Progenitor cell of endocrine pancreas (in vitro differentiated cells): Measurements from ENCODE around the gene DMBT1. TPM values are rescaled to one million over a fixed set of nuclear protein-coding genes. Genes with fewer than 3 reads are reported as not detected.

Experiments used
- DNase-seq: peaks from one replicate; pipeline ENCODE4 v3.0.0; 2021; ENCODE audit warnings: low spot score; ENCODE audit not compliant: unreplicated experiment
- H3K27ac Mint-ChIP-seq: 2 replicates; pipeline ENCODE4 v1.8.0; 2021; ENCODE audit warnings: mild to moderate bottlenecking, moderate library complexity, mixed read lengths
- H3K27me3 Mint-ChIP-seq: 2 replicates; pipeline ENCODE4 v1.8.0; 2021; ENCODE audit warnings: mixed read lengths
- H3K36me3 Mint-ChIP-seq: 2 replicates; pipeline ENCODE4 v1.8.0; 2022; ENCODE audit warnings: mixed read lengths; ENCODE audit not compliant: insufficient read depth
- H3K4me1 Mint-ChIP-seq: 2 replicates; pipeline ENCODE4 v1.8.0; 2021; ENCODE audit warnings: low read depth, mixed read lengths
- H3K4me3 Mint-ChIP-seq: 2 replicates; pipeline ENCODE4 v1.8.0; 2021; ENCODE audit warnings: low read depth, mild to moderate bottlenecking, moderate library complexity, mixed read lengths
- H3K9me3 Mint-ChIP-seq: 2 replicates; pipeline ENCODE4 v1.8.0; 2021; ENCODE audit warnings: low read depth, mixed read lengths
- total RNA-seq: library from RNA; stranded (reverse); gene quantifications from 2 replicates; pipeline ENCODE4 v1.2.1, GENCODE V29; 2021
- TF ChIP-seq, protein P1 (sequence below): fragments of 200-600 bp; sonication (generic); IDR thresholded peaks from one replicate; pipeline ENCODE4 v1.5.0; 2021; ENCODE audit warnings: antibody characterized with exemption, mild to moderate bottlenecking; ENCODE audit not compliant: unreplicated experiment

DMBT1 gene
- total RNA-seq, 1 donor from 2014 or later, result 1.0 TPM

DNA sequence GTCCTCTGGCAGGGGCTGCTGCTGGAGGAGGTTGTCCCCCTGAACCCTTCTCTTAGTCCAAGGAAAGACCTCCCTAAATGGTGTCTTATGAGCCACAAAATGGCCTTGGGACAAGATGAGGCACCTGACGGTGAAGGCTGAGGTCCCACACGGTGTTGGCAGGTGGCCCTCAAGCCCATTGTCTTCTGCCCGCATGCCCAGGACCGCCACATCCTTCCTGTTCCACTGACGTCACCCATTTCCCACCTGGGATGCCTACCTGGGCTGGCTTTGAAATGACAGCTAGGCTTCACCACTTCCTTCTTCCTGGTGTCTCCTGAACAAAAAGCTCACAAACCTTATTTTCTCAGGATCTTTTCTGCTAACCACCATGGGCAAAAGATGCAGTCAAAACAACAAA is 2.1 kb upstream of the DMBT1 start:
- no peaks in the 10 kb centered on the region for H3K36me3 Mint-ChIP-seq
- peaks cover 15% of the 10 kb centered on the region for H3K4me1 Mint-ChIP-seq
- TF ChIP-seq, protein P1, sequence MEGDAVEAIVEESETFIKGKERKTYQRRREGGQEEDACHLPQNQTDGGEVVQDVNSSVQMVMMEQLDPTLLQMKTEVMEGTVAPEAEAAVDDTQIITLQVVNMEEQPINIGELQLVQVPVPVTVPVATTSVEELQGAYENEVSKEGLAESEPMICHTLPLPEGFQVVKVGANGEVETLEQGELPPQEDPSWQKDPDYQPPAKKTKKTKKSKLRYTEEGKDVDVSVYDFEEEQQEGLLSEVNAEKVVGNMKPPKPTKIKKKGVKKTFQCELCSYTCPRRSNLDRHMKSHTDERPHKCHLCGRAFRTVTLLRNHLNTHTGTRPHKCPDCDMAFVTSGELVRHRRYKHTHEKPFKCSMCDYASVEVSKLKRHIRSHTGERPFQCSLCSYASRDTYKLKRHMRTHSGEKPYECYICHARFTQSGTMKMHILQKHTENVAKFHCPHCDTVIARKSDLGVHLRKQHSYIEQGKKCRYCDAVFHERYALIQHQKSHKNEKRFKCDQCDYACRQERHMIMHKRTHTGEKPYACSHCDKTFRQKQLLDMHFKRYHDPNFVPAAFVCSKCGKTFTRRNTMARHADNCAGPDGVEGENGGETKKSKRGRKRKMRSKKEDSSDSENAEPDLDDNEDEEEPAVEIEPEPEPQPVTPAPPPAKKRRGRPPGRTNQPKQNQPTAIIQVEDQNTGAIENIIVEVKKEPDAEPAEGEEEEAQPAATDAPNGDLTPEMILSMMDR, result no peak
- H3K9me3 Mint-ChIP-seq, result no peaks in the 10 kb centered on the region
- H3K27me3 Mint-ChIP-seq, result peaks cover 63% of the 10 kb centered on the region
- no peak for DNase-seq
- H3K27ac Mint-ChIP-seq, result no peak overlapping the region
- no peak overlapping the region for H3K4me3 Mint-ChIP-seq

DNA sequence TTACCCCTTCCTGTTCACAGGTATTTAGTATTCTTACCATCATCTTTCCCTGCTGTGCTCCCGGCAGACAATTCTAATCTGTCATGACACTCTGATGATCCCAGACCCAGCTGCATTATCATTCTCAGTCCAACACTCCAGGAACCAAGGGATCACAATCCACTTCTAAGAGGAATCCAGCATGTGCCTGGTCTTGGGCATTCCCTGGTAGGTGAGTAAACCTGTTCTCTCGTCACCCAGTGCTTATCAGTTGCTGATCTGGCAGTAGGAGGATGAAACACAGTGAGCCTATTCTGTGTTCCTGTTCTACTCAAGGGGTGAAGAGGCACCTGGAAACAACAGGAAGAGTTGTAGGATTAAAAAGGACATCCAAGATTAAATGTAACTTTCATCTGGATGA is 1.3 kb upstream of the DMBT1 start:
- H3K27me3 Mint-ChIP-seq, result peaks cover 69% of the 10 kb centered on the region
- no peak overlapping the region for H3K4me3 Mint-ChIP-seq
- no peaks in the 10 kb centered on the region for H3K36me3 Mint-ChIP-seq
- no peak overlapping the region for H3K27ac Mint-ChIP-seq
- TF ChIP-seq, protein P1, result no peak
- DNase-seq, result no peak
- peaks cover 15% of the 10 kb centered on the region for H3K4me1 Mint-ChIP-seq
- no peaks in the 10 kb centered on the region for H3K9me3 Mint-ChIP-seq

DNA sequence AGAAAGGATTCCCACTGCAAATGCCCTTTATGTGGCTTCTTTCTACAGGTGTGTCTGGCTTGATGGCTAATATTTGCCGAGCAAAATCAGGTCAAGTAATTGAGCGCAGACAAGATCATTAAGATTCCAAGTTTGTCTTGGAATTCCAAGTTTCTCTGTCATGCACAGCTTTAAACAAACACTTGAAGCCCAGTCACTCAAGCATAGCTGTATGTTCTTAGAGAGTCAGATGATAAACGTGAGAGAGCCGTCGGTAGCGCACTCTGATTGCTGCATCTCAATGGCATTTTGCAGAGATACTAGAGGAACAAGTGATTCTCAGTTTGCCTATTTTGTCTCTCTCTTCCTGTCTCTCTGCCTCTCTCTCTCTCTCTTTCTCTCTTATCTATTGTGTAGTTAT is 658 bp downstream of the DMBT1 start:
- TF ChIP-seq, protein P1, result no peak
- peaks cover 13% of the 10 kb centered on the region for H3K4me1 Mint-ChIP-seq
- DNase-seq, result no peak
- peaks cover 69% of the 10 kb centered on the region for H3K27me3 Mint-ChIP-seq
- H3K36me3 Mint-ChIP-seq, result no peaks in the 10 kb centered on the region
- H3K4me3 Mint-ChIP-seq, result no peak overlapping the region
- no peaks in the 10 kb centered on the region for H3K9me3 Mint-ChIP-seq
- H3K27ac Mint-ChIP-seq, result no peak overlapping the region

DNA sequence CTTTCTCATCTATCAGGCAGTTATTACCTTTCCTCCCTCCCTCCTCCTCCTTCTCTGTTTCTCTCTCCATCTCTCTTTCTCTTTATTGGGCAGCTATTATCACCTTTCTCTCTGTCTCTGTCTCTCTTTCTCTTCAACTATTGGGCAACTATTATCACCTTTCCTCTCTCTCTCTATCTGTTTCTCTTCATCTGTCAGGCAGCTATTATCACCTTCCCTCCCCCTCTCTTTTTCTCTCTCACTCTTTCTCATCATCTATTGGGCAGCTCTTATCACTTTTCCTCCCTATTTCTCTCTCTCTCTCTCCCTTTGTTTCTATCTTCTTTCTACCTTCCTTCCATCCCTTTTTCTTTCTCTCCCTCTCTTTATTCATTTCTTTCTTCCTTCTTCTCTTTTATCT is 1.2 kb downstream of the DMBT1 start:
- no peak overlapping the region for H3K4me3 Mint-ChIP-seq
- TF ChIP-seq, protein P1, result no peak
- H3K36me3 Mint-ChIP-seq, result no peaks in the 10 kb centered on the region
- peaks cover 13% of the 10 kb centered on the region for H3K4me1 Mint-ChIP-seq
- H3K9me3 Mint-ChIP-seq, result no peaks in the 10 kb centered on the region
- H3K27ac Mint-ChIP-seq, result no peak overlapping the region
- no peak for DNase-seq
- H3K27me3 Mint-ChIP-seq, result peaks cover 68% of the 10 kb centered on the region

DNA sequence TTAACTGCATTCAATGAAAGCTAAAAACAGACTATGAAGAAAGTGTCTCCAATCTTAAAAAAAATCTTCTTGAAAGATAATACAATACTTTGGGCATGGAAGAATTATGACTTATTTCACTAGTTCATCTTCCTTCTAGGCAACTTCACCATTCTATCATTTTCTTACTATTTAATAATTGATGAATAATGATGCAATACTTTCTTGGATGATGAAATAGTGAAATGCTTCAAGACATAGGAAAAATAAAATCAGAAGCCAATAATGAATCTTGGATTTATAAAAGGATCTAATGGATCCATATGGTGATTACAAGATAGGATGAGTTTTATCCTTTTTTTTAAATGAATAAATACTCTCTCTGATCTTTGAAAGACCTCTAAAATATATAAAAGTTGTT is 4.4 kb downstream of the DMBT1 start:
- DNase-seq, result no peak
- H3K27me3 Mint-ChIP-seq, result peaks cover 70% of the 10 kb centered on the region
- TF ChIP-seq, protein P1, result no peak
- H3K4me1 Mint-ChIP-seq, result peaks cover 13% of the 10 kb centered on the region
- no peaks in the 10 kb centered on the region for H3K36me3 Mint-ChIP-seq
- no peaks in the 10 kb centered on the region for H3K9me3 Mint-ChIP-seq
- H3K4me3 Mint-ChIP-seq, result no peak overlapping the region
- no peak overlapping the region for H3K27ac Mint-ChIP-seq
